Measurements from ENCODE around the gene PPP1R37.

The PPP1R37 gene

GRCh38 chr19:45141203-45141900 is 48.4 kb downstream of the PPP1R37 start:
- TF ChIP-seq POLR2AphosphoS5 (IDR thresholded peaks at IDR 0.05; ENCODE audit: low read depth, low read length), result no peak
- TF ChIP-seq FOXP2 (optimal IDR thresholded peaks at IDR 0.05; ENCODE audit: borderline replicate concordance, extremely low read depth, extremely low read length, insufficient read depth), result no peak
- TF ChIP-seq SIN3A (IDR thresholded peaks at IDR 0.05; ENCODE audit: borderline replicate concordance, insufficient read depth, low read length), result no peak
- TF ChIP-seq REST (IDR thresholded peaks at IDR 0.05; ENCODE audit: insufficient read depth in 1 of 2, low read depth in 2 of 2, low read length in 2 of 2), result no peak
- no peak for TF ChIP-seq TAF1 (IDR thresholded peaks at IDR 0.05; ENCODE audit: borderline replicate concordance, insufficient read depth, low read length)

GRCh38 chr19:45142016-45142725 is 49.2 kb downstream of the PPP1R37 start:
- TF ChIP-seq FOXP2 (optimal IDR thresholded peaks at IDR 0.05; ENCODE audit: borderline replicate concordance, extremely low read depth, extremely low read length, insufficient read depth) (no peak), REST (IDR thresholded peaks at IDR 0.05; ENCODE audit: insufficient read depth in 1 of 2, low read depth in 2 of 2, low read length in 2 of 2) (no peak), POLR2AphosphoS5 (IDR thresholded peaks at IDR 0.05; ENCODE audit: low read depth, low read length) (no peak), SIN3A (IDR thresholded peaks at IDR 0.05; ENCODE audit: borderline replicate concordance, insufficient read depth, low read length) (no peak), TAF1 (IDR thresholded peaks at IDR 0.05; ENCODE audit: borderline replicate concordance, insufficient read depth, low read length) (no peak)

- TF ChIP-seq FOXP2 (optimal IDR thresholded peaks at IDR 0.05; ENCODE audit: borderline replicate concordance, extremely low read depth, extremely low read length, insufficient read depth), result no peak
- TF ChIP-seq REST (IDR thresholded peaks at IDR 0.05; ENCODE audit: insufficient read depth in 1 of 2, low read depth in 2 of 2, low read length in 2 of 2), result no peak
- TF ChIP-seq SIN3A (IDR thresholded peaks at IDR 0.05; ENCODE audit: borderline replicate concordance, insufficient read depth, low read length), result no peak
- TF ChIP-seq POLR2AphosphoS5 (IDR thresholded peaks at IDR 0.05; ENCODE audit: low read depth, low read length), result no peak
- TF ChIP-seq TAF1 (IDR thresholded peaks at IDR 0.05; ENCODE audit: borderline replicate concordance, insufficient read depth, low read length), result no peak
Observed at GRCh38 chr19:45142726-45143110, 49.7 kb downstream of the PPP1R37 start.

GRCh38 chr19:45144431-45145269 is 51.7 kb downstream of the PPP1R37 start:
- no peak for TF ChIP-seq TAF1 (IDR thresholded peaks at IDR 0.05; ENCODE audit: borderline replicate concordance, insufficient read depth, low read length)
- TF ChIP-seq REST (IDR thresholded peaks at IDR 0.05; ENCODE audit: insufficient read depth in 1 of 2, low read depth in 2 of 2, low read length in 2 of 2), result no peak
- TF ChIP-seq POLR2AphosphoS5 (IDR thresholded peaks at IDR 0.05; ENCODE audit: low read depth, low read length), result no peak
- no peak for TF ChIP-seq SIN3A (IDR thresholded peaks at IDR 0.05; ENCODE audit: borderline replicate concordance, insufficient read depth, low read length)
- no peak for TF ChIP-seq FOXP2 (optimal IDR thresholded peaks at IDR 0.05; ENCODE audit: borderline replicate concordance, extremely low read depth, extremely low read length, insufficient read depth)
